K562 (cell line): ENCODE results near the gene UBE2J2. TPM values are rescaled to one million over a fixed set of nuclear protein-coding genes. Genes with fewer than 3 reads are reported as not detected.

Source experiments
- ARID1B ChIP-seq: fragments of 450-650 bp; IDR thresholded peaks from 2 replicates; pipeline ENCODE4 v1.6.1; 2016; ENCODE audit warnings: antibody characterized with exemption, mild to moderate bottlenecking, inconsistent platforms
- BCL6 ChIP-seq: fragments of 250-450 bp; sonication (Bioruptor Pico); IDR thresholded peaks from 2 replicates; pipeline ENCODE4 v1.4.0; 2020
- CC2D1A ChIP-seq: fragments of 450-650 bp; IDR thresholded peaks from 2 replicates; pipeline ENCODE4 v1.6.1; 2017; ENCODE audit warnings: mild to moderate bottlenecking
- EHMT2 ChIP-seq: fragments of 450-650 bp; IDR thresholded peaks from 2 replicates; pipeline ENCODE4 v1.6.1; 2018; ENCODE audit warnings: antibody characterized with exemption
- HDAC6 ChIP-seq: IDR thresholded peaks from 2 replicates; pipeline ENCODE4 v1.6.1; 2012; ENCODE audit warnings: low read depth, mild to moderate bottlenecking, control low read depth, inconsistent platforms, low read length, moderate library complexity
- MTA2 ChIP-seq: fragments of 450-650 bp; IDR thresholded peaks from 2 replicates; pipeline ENCODE4 v1.6.1; 2016; ENCODE audit warnings: low read depth
- SIN3A ChIP-seq, 2 experiments: fragments of 150-350 bp in 1 of 2; IDR thresholded peaks; 2 replicates each; pipeline ENCODE4 v1.6.1; 2011 to 2016; ENCODE audit warnings: borderline replicate concordance in 2 of 2, low read depth in 2 of 2, low read length in 2 of 2, mild to moderate bottlenecking in 2 of 2, moderate library complexity in 2 of 2; ENCODE audit not compliant: control insufficient read depth in 1 of 2
- STAG1 ChIP-seq: sonication (generic); formaldehyde crosslinking; IDR thresholded peaks from 2 replicates; pipeline ENCODE4 v1.5.0; 2020; ENCODE audit warnings: missing genetic modification reagents, borderline replicate concordance
- ZBED1 ChIP-seq: IDR thresholded peaks from 2 replicates; pipeline ENCODE4 v1.6.1; 2014
- ZNF165 ChIP-seq: fragments of 250-450 bp; sonication (Bioruptor Pico); IDR thresholded peaks from 2 replicates; pipeline ENCODE4 v1.4.0; 2020; ENCODE audit warnings: borderline replicate concordance
- ZNF41 ChIP-seq: fragments of 250-450 bp; sonication (Bioruptor Pico); conservative IDR thresholded peaks from 2 replicates; pipeline ENCODE4 v1.4.0; 2020; ENCODE audit warnings: mild to moderate bottlenecking
- polyA plus RNA-seq, 8 experiments: library from polyadenylated mRNA; depleted of rRNA in 4 of 8; stranded (reverse) in 5 of 8; unstranded in 3 of 8; fragments of >200 nt; fragmentation: Nextera tagmentation in 2 of 8; fragmentation: Illumina TruSeq in 1 of 8; extraction: Ambion mirVana in 2 of 8; extraction: Trizol in 1 of 8; gene quantifications; 2 replicates each; pipeline versions ENCODE4 v1.2.1 to v1.2.3, GENCODE V29; 2011 to 2014; ENCODE audit warnings: inconsistent platforms in 1 of 8, missing spikeins in 1 of 8
- total RNA-seq, 7 experiments: library from RNA; depleted of rRNA in 6 of 7; stranded (reverse); fragments of >200 nt in 6 of 7; fragmentation: Illumina TruSeq in 2 of 7; extraction: Trizol in 2 of 7; gene quantifications; 2 replicates each; pipeline versions ENCODE4 v1.2.1 to v1.2.3, GENCODE V29; 2011 to 2021; ENCODE audit warnings: low replicate concordance in 1 of 7
- TF ChIP-seq, protein P1 (sequence below): fragments of 450-650 bp; formaldehyde crosslinking; IDR thresholded peaks from 2 replicates; pipeline ENCODE4 v1.4.0; 2020; ENCODE audit warnings: mild to moderate bottlenecking, moderate library complexity
- TF ChIP-seq, protein P2 (sequence below): fragments of 250-450 bp; sonication (Bioruptor Pico); IDR thresholded peaks from 2 replicates; pipeline ENCODE4 v1.4.0; 2020; ENCODE audit warnings: mild to moderate bottlenecking
- TF ChIP-seq, protein P3 (sequence below), 2 experiments: IDR thresholded peaks; 2 replicates each; pipeline ENCODE4 v1.6.1; 2011; ENCODE audit warnings: borderline replicate concordance in 1 of 2, control low read depth in 1 of 2, low read depth in 1 of 2, low read length in 1 of 2, mild to moderate bottlenecking in 1 of 2, mixed read lengths in 1 of 2, moderate library complexity in 1 of 2; ENCODE audit not compliant: insufficient read depth in 1 of 2, insufficient read length in 1 of 2, poor library complexity in 1 of 2, severe bottlenecking in 1 of 2; ENCODE audit errors: extremely low read depth in 1 of 2
- TF ChIP-seq, protein P4 (sequence below): fragments of 450-650 bp; formaldehyde crosslinking; IDR thresholded peaks from 2 replicates; pipeline ENCODE4 v1.4.0; 2022; ENCODE audit warnings: missing genetic modification characterization
- TF ChIP-seq, protein P5 (sequence below): fragments of 250-450 bp; sonication (Bioruptor Pico); IDR thresholded peaks from 2 replicates; pipeline ENCODE4 v1.8.0; 2022; ENCODE audit warnings: inconsistent platforms

UBE2J2 gene
- total and polyA plus RNA-seq, 9 of the 15 experiments (the other 6 are each of a cell fraction or from before 2014, with no cell fraction given) = 0.93 to 112 (median 75.5) TPM

DNA sequence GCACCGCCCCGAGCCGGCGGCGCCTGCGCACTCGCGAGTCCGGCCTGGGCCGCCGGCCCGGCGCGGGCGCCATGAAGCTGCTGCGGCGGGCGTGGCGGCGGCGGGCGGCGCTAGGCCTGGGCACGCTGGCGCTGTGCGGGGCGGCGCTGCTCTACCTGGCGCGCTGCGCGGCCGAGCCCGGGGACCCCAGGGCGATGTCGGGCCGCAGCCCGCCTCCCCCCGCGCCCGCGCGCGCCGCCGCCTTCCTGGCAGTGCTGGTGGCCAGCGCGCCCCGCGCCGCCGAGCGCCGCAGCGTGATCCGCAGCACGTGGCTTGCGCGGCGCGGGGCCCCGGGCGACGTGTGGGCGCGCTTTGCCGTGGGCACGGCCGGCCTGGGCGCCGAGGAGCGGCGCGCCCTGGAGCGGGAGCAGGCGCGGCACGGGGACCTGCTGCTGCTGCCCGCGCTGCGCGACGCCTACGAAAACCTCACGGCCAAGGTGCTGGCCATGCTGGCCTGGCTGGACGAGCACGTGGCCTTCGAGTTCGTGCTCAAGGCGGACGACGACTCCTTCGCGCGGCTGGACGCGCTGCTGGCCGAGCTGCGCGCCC, 41.4 kb downstream of the UBE2J2 start, which contains the start of gene B3GALT6 (continued):
- TF ChIP-seq, protein P1, sequence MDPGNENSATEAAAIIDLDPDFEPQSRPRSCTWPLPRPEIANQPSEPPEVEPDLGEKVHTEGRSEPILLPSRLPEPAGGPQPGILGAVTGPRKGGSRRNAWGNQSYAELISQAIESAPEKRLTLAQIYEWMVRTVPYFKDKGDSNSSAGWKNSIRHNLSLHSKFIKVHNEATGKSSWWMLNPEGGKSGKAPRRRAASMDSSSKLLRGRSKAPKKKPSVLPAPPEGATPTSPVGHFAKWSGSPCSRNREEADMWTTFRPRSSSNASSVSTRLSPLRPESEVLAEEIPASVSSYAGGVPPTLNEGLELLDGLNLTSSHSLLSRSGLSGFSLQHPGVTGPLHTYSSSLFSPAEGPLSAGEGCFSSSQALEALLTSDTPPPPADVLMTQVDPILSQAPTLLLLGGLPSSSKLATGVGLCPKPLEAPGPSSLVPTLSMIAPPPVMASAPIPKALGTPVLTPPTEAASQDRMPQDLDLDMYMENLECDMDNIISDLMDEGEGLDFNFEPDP (CRISPR knock-in tag) = no peak
- TF ChIP-seq, protein P2, sequence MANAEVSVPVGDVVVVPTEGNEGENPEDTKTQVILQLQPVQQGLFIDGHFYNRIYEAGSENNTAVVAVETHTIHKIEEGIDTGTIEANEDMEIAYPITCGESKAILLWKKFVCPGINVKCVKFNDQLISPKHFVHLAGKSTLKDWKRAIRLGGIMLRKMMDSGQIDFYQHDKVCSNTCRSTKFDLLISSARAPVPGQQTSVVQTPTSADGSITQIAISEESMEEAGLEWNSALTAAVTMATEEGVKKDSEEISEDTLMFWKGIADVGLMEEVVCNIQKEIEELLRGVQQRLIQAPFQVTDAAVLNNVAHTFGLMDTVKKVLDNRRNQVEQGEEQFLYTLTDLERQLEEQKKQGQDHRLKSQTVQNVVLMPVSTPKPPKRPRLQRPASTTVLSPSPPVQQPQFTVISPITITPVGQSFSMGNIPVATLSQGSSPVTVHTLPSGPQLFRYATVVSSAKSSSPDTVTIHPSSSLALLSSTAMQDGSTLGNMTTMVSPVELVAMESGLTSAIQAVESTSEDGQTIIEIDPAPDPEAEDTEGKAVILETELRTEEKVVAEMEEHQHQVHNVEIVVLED (CRISPR knock-in tag) = 0 out of 2 replicates have a peak, but pooled peaks have one; percentile 18
- TF ChIP-seq HDAC6 (no peak), CC2D1A (no peak), MTA2 (no peak), EHMT2 (no peak), ARID1B (no peak), ZNF165 (CRISPR knock-in tag) (no peak), STAG1 (peak; percentile 47; the same call in 1 of the 2 replicates), SIN3A (IDR thresholded peaks at IDR 0.05; ENCODE audit: borderline replicate concordance in 2 of 2, control insufficient read depth in 1 of 2, low read depth in 2 of 2, low read length in 2 of 2) (no peak), ZNF41 (0 out of 2 replicates have a peak, but pooled peaks have one; percentile 32), BCL6 (CRISPR knock-in tag) (no peak), ZBED1 (no peak)
- TF ChIP-seq, protein P3, sequence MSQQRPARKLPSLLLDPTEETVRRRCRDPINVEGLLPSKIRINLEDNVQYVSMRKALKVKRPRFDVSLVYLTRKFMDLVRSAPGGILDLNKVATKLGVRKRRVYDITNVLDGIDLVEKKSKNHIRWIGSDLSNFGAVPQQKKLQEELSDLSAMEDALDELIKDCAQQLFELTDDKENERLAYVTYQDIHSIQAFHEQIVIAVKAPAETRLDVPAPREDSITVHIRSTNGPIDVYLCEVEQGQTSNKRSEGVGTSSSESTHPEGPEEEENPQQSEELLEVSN (IDR thresholded peaks at IDR 0.05; ENCODE audit: borderline replicate concordance in 1 of 2, extremely low read depth in 1 of 2, insufficient read depth in 1 of 2, insufficient read length in 1 of 2, low read depth in 1 of 2, low read length in 1 of 2, poor library complexity in 1 of 2, severe bottlenecking in 1 of 2) = peak; percentile 98 to 99
- TF ChIP-seq, protein P4, sequence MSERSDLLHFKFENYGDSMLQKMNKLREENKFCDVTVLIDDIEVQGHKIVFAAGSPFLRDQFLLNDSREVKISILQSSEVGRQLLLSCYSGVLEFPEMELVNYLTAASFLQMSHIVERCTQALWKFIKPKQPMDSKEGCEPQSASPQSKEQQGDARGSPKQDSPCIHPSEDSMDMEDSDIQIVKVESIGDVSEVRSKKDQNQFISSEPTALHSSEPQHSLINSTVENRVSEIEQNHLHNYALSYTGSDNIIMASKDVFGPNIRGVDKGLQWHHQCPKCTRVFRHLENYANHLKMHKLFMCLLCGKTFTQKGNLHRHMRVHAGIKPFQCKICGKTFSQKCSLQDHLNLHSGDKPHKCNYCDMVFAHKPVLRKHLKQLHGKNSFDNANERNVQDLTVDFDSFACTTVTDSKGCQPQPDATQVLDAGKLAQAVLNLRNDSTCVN (CRISPR knock-in tag) = no peak
- TF ChIP-seq, protein P5, sequence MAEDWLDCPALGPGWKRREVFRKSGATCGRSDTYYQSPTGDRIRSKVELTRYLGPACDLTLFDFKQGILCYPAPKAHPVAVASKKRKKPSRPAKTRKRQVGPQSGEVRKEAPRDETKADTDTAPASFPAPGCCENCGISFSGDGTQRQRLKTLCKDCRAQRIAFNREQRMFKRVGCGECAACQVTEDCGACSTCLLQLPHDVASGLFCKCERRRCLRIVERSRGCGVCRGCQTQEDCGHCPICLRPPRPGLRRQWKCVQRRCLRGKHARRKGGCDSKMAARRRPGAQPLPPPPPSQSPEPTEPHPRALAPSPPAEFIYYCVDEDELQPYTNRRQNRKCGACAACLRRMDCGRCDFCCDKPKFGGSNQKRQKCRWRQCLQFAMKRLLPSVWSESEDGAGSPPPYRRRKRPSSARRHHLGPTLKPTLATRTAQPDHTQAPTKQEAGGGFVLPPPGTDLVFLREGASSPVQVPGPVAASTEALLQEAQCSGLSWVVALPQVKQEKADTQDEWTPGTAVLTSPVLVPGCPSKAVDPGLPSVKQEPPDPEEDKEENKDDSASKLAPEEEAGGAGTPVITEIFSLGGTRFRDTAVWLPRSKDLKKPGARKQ = peak; percentile 97
